Gastroesophageal sphincter (tissue), 4 donors: ENCODE data around the gene CDH24. TPM values are rescaled to one million over a fixed set of nuclear protein-coding genes. Genes with fewer than 3 reads are reported as not detected.

Experiments
- ATAC-seq: fragments of 150-250 bp; one replicate; pipeline ENCODE4 v1.9.1; 2016; ENCODE audit warnings: mild to moderate bottlenecking, moderate library complexity
- H3K27ac ChIP-seq, 4 donors: fragments of 200-600 bp; sonication (generic) in 3 of 4; 1 replicate in 3 of 4; 2 replicates in 1 of 4; pipeline ENCODE4 v1.5.1; 2016 to 2019
- H3K27me3 ChIP-seq: fragments of 200-600 bp; sonication (generic); one replicate; pipeline ENCODE4 v1.5.1; 2019
- H3K36me3 ChIP-seq, 2 donors: fragments of 200-600 bp; sonication (generic); one replicate each; pipeline ENCODE4 v1.5.1; 2019; ENCODE audit warnings: control low read depth in 1 of 2
- H3K4me1 ChIP-seq, 3 donors: fragments of 200-600 bp; sonication (generic); 1 replicate in 2 of 3; 2 replicates in 1 of 3; pipeline ENCODE4 v1.5.1; 2016 to 2019; ENCODE audit warnings: control low read depth in 2 of 3
- H3K4me3 ChIP-seq, 2 donors: fragments of 200-600 bp; sonication (generic); one replicate each; pipeline ENCODE4 v1.5.1; 2019; ENCODE audit warnings: mild to moderate bottlenecking in 1 of 2, moderate library complexity in 1 of 2
- H3K9me3 ChIP-seq, 3 donors: fragments of 200-600 bp; sonication (generic); one replicate each; pipeline ENCODE4 v1.5.1; 2017 to 2019; ENCODE audit warnings: control low read depth in 2 of 3
- EP300 ChIP-seq: sonication (generic); formaldehyde crosslinking; IDR thresholded peaks from one replicate; pipeline ENCODE4 v1.6.1; 2017; ENCODE audit warnings: antibody characterized with exemption, mild to moderate bottlenecking
- POLR2A ChIP-seq, 2 donors: fragments of 450-650 bp; IDR thresholded peaks; one replicate each; pipeline ENCODE4 v1.6.1; 2017; ENCODE audit warnings: antibody characterized with exemption in 2 of 2, mild to moderate bottlenecking in 2 of 2, moderate library complexity in 1 of 2
- POLR2AphosphoS5 ChIP-seq: sonication (generic); formaldehyde crosslinking; IDR thresholded peaks from one replicate; pipeline ENCODE4 v1.6.1; 2017; ENCODE audit warnings: antibody characterized with exemption
- WGBS, 2 donors: methylation state at CpG; one replicate each; pipeline ENCODE4 v1.1.5; 2018; ENCODE audit warnings: low coverage in 1 of 2; 5-methylcytosine and 5-hydroxymethylcytosine counted together
- total RNA-seq, 4 donors: library from RNA; depleted of rRNA; stranded (reverse); fragments of >200 nt; gene quantifications; one replicate each; pipeline ENCODE4 v1.1.0, GENCODE V29; 2016
- TF ChIP-seq, protein P1 (sequence below), 4 experiments: fragments of 200-600 bp in 2 of 4; fragments of 450-650 bp in 2 of 4; sonication (generic) in 1 of 4; IDR thresholded peaks; one replicate each; pipeline ENCODE4 v1.5.1; 2017 to 2019; ENCODE audit warnings: antibody characterized with exemption in 4 of 4, mild to moderate bottlenecking in 2 of 4, moderate library complexity in 2 of 4

The CDH24 gene
- total RNA-seq, 4 donors from 2014 or later = 1.5 to 3.6 (median 2.6) TPM

GRCh38 chr14:23079716-23080115, 22.4 kb upstream of the CDH24 start:
- no peak for ATAC-seq
- WGBS, 2 donors = 83% methylated on average over 1 of the region's 2 CpGs
- Histone ChIP-seq H3K4me1 (peaks cover 0 to 43% (median 6%) of the 10 kb centered on the region in 3 donors), H3K36me3 (peaks cover 13 to 97% of the 10 kb centered on the region in 2 donors), H3K9me3 (no peaks in the 10 kb centered on the region), H3K27ac (peak overlapping the region in 3 of 4 donors; percentile 51 to 66 (median 61)), H3K4me3 (no peak overlapping the region), H3K27me3 (no peaks in the 10 kb centered on the region)
- TF ChIP-seq, protein P1, sequence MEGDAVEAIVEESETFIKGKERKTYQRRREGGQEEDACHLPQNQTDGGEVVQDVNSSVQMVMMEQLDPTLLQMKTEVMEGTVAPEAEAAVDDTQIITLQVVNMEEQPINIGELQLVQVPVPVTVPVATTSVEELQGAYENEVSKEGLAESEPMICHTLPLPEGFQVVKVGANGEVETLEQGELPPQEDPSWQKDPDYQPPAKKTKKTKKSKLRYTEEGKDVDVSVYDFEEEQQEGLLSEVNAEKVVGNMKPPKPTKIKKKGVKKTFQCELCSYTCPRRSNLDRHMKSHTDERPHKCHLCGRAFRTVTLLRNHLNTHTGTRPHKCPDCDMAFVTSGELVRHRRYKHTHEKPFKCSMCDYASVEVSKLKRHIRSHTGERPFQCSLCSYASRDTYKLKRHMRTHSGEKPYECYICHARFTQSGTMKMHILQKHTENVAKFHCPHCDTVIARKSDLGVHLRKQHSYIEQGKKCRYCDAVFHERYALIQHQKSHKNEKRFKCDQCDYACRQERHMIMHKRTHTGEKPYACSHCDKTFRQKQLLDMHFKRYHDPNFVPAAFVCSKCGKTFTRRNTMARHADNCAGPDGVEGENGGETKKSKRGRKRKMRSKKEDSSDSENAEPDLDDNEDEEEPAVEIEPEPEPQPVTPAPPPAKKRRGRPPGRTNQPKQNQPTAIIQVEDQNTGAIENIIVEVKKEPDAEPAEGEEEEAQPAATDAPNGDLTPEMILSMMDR (IDR thresholded peaks at IDR 0.05) = no peak
- no peak for TF ChIP-seq EP300
- no peak for TF ChIP-seq POLR2A (IDR thresholded peaks at IDR 0.05)
- no peak for TF ChIP-seq POLR2AphosphoS5

DNA sequence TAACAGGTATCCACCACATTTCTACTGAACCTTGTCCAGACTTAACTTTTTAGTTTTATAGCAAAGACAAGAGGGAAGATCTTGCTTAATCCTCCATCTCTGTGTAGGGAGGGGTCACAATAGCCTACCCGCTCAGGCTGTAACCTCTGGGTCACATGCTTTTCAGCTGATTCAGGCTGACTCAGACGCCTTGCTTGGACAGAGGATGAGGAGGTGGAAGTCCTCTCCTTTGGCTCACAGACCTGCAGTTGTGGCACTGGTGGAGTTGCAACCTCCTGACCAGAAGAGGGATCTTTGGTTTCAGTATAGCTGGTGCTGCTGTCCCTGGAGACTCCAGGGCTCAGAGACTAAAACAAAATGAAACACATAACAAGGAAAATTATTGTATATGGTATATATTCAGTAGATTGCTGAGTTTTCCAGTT, 21.4 kb upstream of the CDH24 start:
- peak; percentile 98 for ATAC-seq
- H3K27ac ChIP-seq = peak overlapping the region; percentile 51 to 66 (median 56)
- no peaks in the 10 kb centered on the region for H3K9me3 ChIP-seq
- peaks cover 13 to 97% of the 10 kb centered on the region in 2 donors for H3K36me3 ChIP-seq
- 6 to 13% methylated on average over 2 of the region's 2 CpGs for WGBS, 2 donors
- peak; percentile 59 for TF ChIP-seq POLR2AphosphoS5
- TF ChIP-seq EP300 = no peak
- H3K4me3 ChIP-seq = no peak overlapping the region
- H3K4me1 ChIP-seq = peaks cover 0 to 43% (median 6%) of the 10 kb centered on the region in 3 donors
- H3K27me3 ChIP-seq = no peaks in the 10 kb centered on the region

- no peaks in the 10 kb centered on the region for H3K27me3 ChIP-seq
- 79 to 82% methylated on average over 3 to 5 of the region's 5 CpGs for WGBS, 2 donors
- no peak overlapping the region for H3K4me3 ChIP-seq
- peak overlapping the region; percentile 25 to 66 (median 56) for H3K27ac ChIP-seq
- no peak for TF ChIP-seq EP300
- TF ChIP-seq, protein P1 (IDR thresholded peaks at IDR 0.05) = no peak
- no peak for TF ChIP-seq POLR2AphosphoS5
- no peak for TF ChIP-seq POLR2A (IDR thresholded peaks at IDR 0.05)
- peaks cover 13 to 97% of the 10 kb centered on the region in 2 donors for H3K36me3 ChIP-seq
- H3K9me3 ChIP-seq = no peaks in the 10 kb centered on the region
- no peak for ATAC-seq
- peaks cover 0 to 46% (median 6%) of the 10 kb centered on the region in 3 donors for H3K4me1 ChIP-seq
These were observed 20.6 kb upstream of the CDH24 start for GRCh38 chr14:23077962-23078361.

- Histone ChIP-seq H3K4me1 (peaks cover 5 to 56% (median 13%) of the 10 kb centered on the region in 3 donors), H3K4me3 (no peak overlapping the region), H3K9me3 (no peaks in the 10 kb centered on the region), H3K27me3 (no peaks in the 10 kb centered on the region), H3K36me3 (peaks cover 13 to 99% of the 10 kb centered on the region in 2 donors), H3K27ac (peak overlapping the region in 3 of 4 donors; percentile 39 to 50 (median 42))
- ATAC-seq = no peak
- TF ChIP-seq POLR2A (IDR thresholded peaks at IDR 0.05) (no peak), EP300 (no peak), POLR2AphosphoS5 (no peak)
- TF ChIP-seq, protein P1 (IDR thresholded peaks at IDR 0.05) = peak; percentile 30 to 61 (median 54)
- WGBS, 2 donors = 58 to 63% methylated on average over 4 to 5 of the region's 5 CpGs
These were observed 19.6 kb upstream of the CDH24 start for GRCh38 chr14:23076785-23077408.

- Histone ChIP-seq H3K9me3 (no peaks in the 10 kb centered on the region), H3K4me3 (no peak overlapping the region), H3K27me3 (no peaks in the 10 kb centered on the region), H3K36me3 (peaks cover 8 to 79% of the 10 kb centered on the region in 2 donors), H3K27ac (no peak overlapping the region), H3K4me1 (peaks cover 10 to 76% (median 24%) of the 10 kb centered on the region in 3 donors)
- WGBS, 2 donors = 77 to 92% methylated on average over 1 of the region's 1 CpG
- TF ChIP-seq POLR2AphosphoS5 (no peak), POLR2A (IDR thresholded peaks at IDR 0.05) (no peak), EP300 (no peak)
- TF ChIP-seq, protein P1 (IDR thresholded peaks at IDR 0.05) = no peak
- ATAC-seq = no peak
These were observed 17.6 kb upstream of the CDH24 start for GRCh38 chr14:23074906-23075305.
